Measurements from ENCODE around the gene CRYAB. TPM values are rescaled to one million over a fixed set of nuclear protein-coding genes. Genes with fewer than 3 reads are reported as not detected.

The CRYAB gene
- total and polyA plus RNA-seq, 2 experiments from 2014 or later: 15.3 to 91.8 TPM

- peak in 1 of 2 donors; percentile 21 for DNase-seq (ENCODE audit: low read depth in 1 of 2, low spot score in 1 of 2)
- H3K36me3 ChIP-seq: no peaks in the 10 kb centered on the region
- no peak overlapping the region for H3K4me3 ChIP-seq
- no peaks in the 10 kb centered on the region for H3K27me3 ChIP-seq
- H3K4me1 ChIP-seq (ENCODE audit: low read depth): peaks cover 11% of the 10 kb centered on the region
- no peaks in the 10 kb centered on the region for H3K9me3 ChIP-seq (ENCODE audit: low read depth)
- no peak for TF ChIP-seq CTCF (IDR thresholded peaks at IDR 0.05; ENCODE audit: low read depth, low read length)
- no peak overlapping the region for H3K27ac ChIP-seq
Measured at GRCh38 chr11:111949519-111950426, 38.2 kb upstream of the CRYAB start.

- TF ChIP-seq CTCF (IDR thresholded peaks at IDR 0.05; ENCODE audit: low read depth, low read length): no peak
- H3K9me3 ChIP-seq (ENCODE audit: low read depth): no peaks in the 10 kb centered on the region
- H3K27ac ChIP-seq: peak overlapping the region; percentile 64
- peaks cover 11% of the 10 kb centered on the region for H3K4me1 ChIP-seq (ENCODE audit: low read depth)
- no peak for DNase-seq (ENCODE audit: low read depth in 1 of 2, low spot score in 1 of 2)
- no peaks in the 10 kb centered on the region for H3K36me3 ChIP-seq
- no peaks in the 10 kb centered on the region for H3K27me3 ChIP-seq
- H3K4me3 ChIP-seq: no peak overlapping the region
Measured at GRCh38 chr11:111947143-111947542, 35.6 kb upstream of the CRYAB start.

- no peak overlapping the region for H3K4me3 ChIP-seq
- peaks cover 11% of the 10 kb centered on the region for H3K4me1 ChIP-seq (ENCODE audit: low read depth)
- TF ChIP-seq CTCF (IDR thresholded peaks at IDR 0.05; ENCODE audit: low read depth, low read length): no peak
- H3K36me3 ChIP-seq: no peaks in the 10 kb centered on the region
- no peak overlapping the region for H3K27ac ChIP-seq
- H3K27me3 ChIP-seq: no peaks in the 10 kb centered on the region
- DNase-seq (ENCODE audit: low read depth in 1 of 2, low spot score in 1 of 2): no peak
- H3K9me3 ChIP-seq (ENCODE audit: low read depth): no peaks in the 10 kb centered on the region
Measured at GRCh38 chr11:111946499-111946898, 34.9 kb upstream of the CRYAB start.

- Histone ChIP-seq H3K27me3 (no peaks in the 10 kb centered on the region), H3K4me1 (ENCODE audit: low read depth) (peaks cover 11% of the 10 kb centered on the region), H3K4me3 (no peak overlapping the region), H3K9me3 (ENCODE audit: low read depth) (no peaks in the 10 kb centered on the region), H3K27ac (no peak overlapping the region), H3K36me3 (no peaks in the 10 kb centered on the region)
- DNase-seq (ENCODE audit: low read depth in 1 of 2, low spot score in 1 of 2): no peak
- no peak for TF ChIP-seq CTCF (IDR thresholded peaks at IDR 0.05; ENCODE audit: low read depth, low read length)
Measured at GRCh38 chr11:111945198-111945597, 33.6 kb upstream of the CRYAB start.

GRCh38 chr11:111944651-111945051 is 33.1 kb upstream of the CRYAB start:
- no peak for TF ChIP-seq CTCF (IDR thresholded peaks at IDR 0.05; ENCODE audit: low read depth, low read length)
- Histone ChIP-seq H3K9me3 (ENCODE audit: low read depth) (no peaks in the 10 kb centered on the region), H3K27me3 (no peaks in the 10 kb centered on the region), H3K36me3 (no peaks in the 10 kb centered on the region), H3K4me1 (ENCODE audit: low read depth) (peaks cover 8% of the 10 kb centered on the region), H3K27ac (peak overlapping the region; percentile 58), H3K4me3 (no peak overlapping the region)
- DNase-seq (ENCODE audit: low read depth in 1 of 2, low spot score in 1 of 2): peak in 1 of 2 donors; percentile 81
